Mesenchymal stem cell (in vitro differentiated cells and primary cell): ENCODE measurements around the gene MYOG.

ENCODE experiments used
- DNase-seq: peaks from one replicate; pipeline ENCODE4 v3.0.0-alpha.2; 2013
- H2AFZ ChIP-seq: one replicate; pipeline ENCODE4 v1.6.1; 2013; ENCODE audit warnings: low read depth, mild to moderate bottlenecking, control low read depth, inconsistent platforms, low read length, moderate library complexity
- H2AK5ac ChIP-seq: 2 replicates; pipeline ENCODE4 v1.6.1; 2013; ENCODE audit warnings: low read length, moderate library complexity, mild to moderate bottlenecking, inconsistent platforms; ENCODE audit not compliant: severe bottlenecking
- H2BK120ac ChIP-seq: one replicate; pipeline ENCODE4 v1.6.1; 2013; ENCODE audit warnings: low read depth, mild to moderate bottlenecking, inconsistent platforms, low read length, moderate library complexity
- H2BK12ac ChIP-seq, 2 experiments: one replicate each; pipeline ENCODE4 v1.6.1; 2013; ENCODE audit warnings: inconsistent platforms in 2 of 2, low read length in 2 of 2, mild to moderate bottlenecking in 2 of 2, moderate library complexity in 2 of 2, control low read depth in 1 of 2
- H2BK15ac ChIP-seq: one replicate; pipeline ENCODE4 v1.6.1; 2013; ENCODE audit warnings: mild to moderate bottlenecking, low read depth, inconsistent platforms; ENCODE audit not compliant: poor library complexity, severe bottlenecking
- H2BK5ac ChIP-seq: 2 replicates; pipeline ENCODE4 v1.6.1; 2013; ENCODE audit warnings: low read depth, mild to moderate bottlenecking, low read length, control low read depth, inconsistent platforms; ENCODE audit not compliant: poor library complexity, severe bottlenecking
- H3K14ac ChIP-seq, 2 experiments: one replicate each; pipeline ENCODE4 v1.6.1; 2013; ENCODE audit warnings: inconsistent platforms in 2 of 2, low read length in 2 of 2, control low read depth in 1 of 2, mild to moderate bottlenecking in 1 of 2, moderate library complexity in 1 of 2
- H3K18ac ChIP-seq, 2 experiments: one replicate each; pipeline ENCODE4 v1.6.1; 2013; ENCODE audit warnings: inconsistent platforms in 2 of 2, low read length in 2 of 2, control low read depth in 1 of 2, low read depth in 1 of 2, mild to moderate bottlenecking in 1 of 2
- H3K23ac ChIP-seq, 2 experiments: one replicate each; pipeline ENCODE4 v1.6.1; 2013; ENCODE audit warnings: inconsistent platforms in 2 of 2, low read length in 2 of 2, mild to moderate bottlenecking in 2 of 2, moderate library complexity in 2 of 2, control low read depth in 1 of 2
- H3K27ac ChIP-seq: 2 replicates; pipeline ENCODE4 v1.5.1; 2013; ENCODE audit warnings: mild to moderate bottlenecking, moderate library complexity, low read length, control low read depth, inconsistent platforms; ENCODE audit not compliant: poor library complexity, severe bottlenecking
- H3K27me3 ChIP-seq, 2 experiments: 2 replicates each; pipeline versions ENCODE4 v1.6.1 to v1.7.0; 2013; ENCODE audit warnings: low read length in 2 of 2, mild to moderate bottlenecking in 2 of 2, moderate library complexity in 2 of 2, control low read depth in 1 of 2, inconsistent platforms in 1 of 2; ENCODE audit not compliant: control insufficient read depth in 1 of 2, insufficient read depth in 1 of 2
- H3K36me3 ChIP-seq, 2 experiments: 2 replicates each; pipeline versions ENCODE4 v1.6.1 to v1.7.0; 2013; ENCODE audit warnings: low read length in 2 of 2, control low read depth in 1 of 2, inconsistent platforms in 1 of 2, low read depth in 1 of 2, mild to moderate bottlenecking in 1 of 2; ENCODE audit not compliant: insufficient read depth in 2 of 2, control insufficient read depth in 1 of 2
- H3K4ac ChIP-seq, 2 experiments: one replicate each; pipeline ENCODE4 v1.6.1; 2013; ENCODE audit warnings: inconsistent platforms in 2 of 2, low read length in 2 of 2, mild to moderate bottlenecking in 2 of 2, moderate library complexity in 2 of 2, control low read depth in 1 of 2, low read depth in 1 of 2
- H3K4me1 ChIP-seq: 2 replicates; pipeline ENCODE4 v1.6.1; 2013; ENCODE audit warnings: low read depth, low read length, control low read depth; ENCODE audit not compliant: control insufficient read depth, insufficient read depth
- H3K4me2 ChIP-seq: 2 replicates; pipeline ENCODE4 v1.6.1; 2013; ENCODE audit warnings: low read length, mild to moderate bottlenecking, inconsistent platforms; ENCODE audit not compliant: poor library complexity, severe bottlenecking
- H3K4me3 ChIP-seq, 2 experiments: 2 replicates each; pipeline versions ENCODE4 v1.5.1 to v1.7.0; 2013; ENCODE audit warnings: low read length in 2 of 2, mild to moderate bottlenecking in 2 of 2, control low read depth in 1 of 2, low read depth in 1 of 2; ENCODE audit not compliant: insufficient read depth in 1 of 2
- H3K79me1 ChIP-seq: replicated peaks from 2 replicates; pipeline ENCODE4 v1.6.1; 2013; ENCODE audit warnings: mild to moderate bottlenecking, control low read depth, low read length, inconsistent platforms; ENCODE audit not compliant: poor library complexity, severe bottlenecking
- H3K9ac ChIP-seq: 2 replicates; pipeline ENCODE4 v1.7.0; 2013; ENCODE audit warnings: mild to moderate bottlenecking, low read length, moderate library complexity
- H3K9me3 ChIP-seq: 2 replicates; pipeline ENCODE4 v1.7.0; 2013; ENCODE audit warnings: mild to moderate bottlenecking, low read length; ENCODE audit not compliant: control insufficient read depth
- H4K8ac ChIP-seq: one replicate; pipeline ENCODE4 v1.6.1; 2013; ENCODE audit warnings: inconsistent platforms, mild to moderate bottlenecking, low read length, moderate library complexity
- H4K91ac ChIP-seq: one replicate; pipeline ENCODE4 v1.6.1; 2013; ENCODE audit warnings: mild to moderate bottlenecking, low read length, inconsistent platforms
- WGBS: methylation state at CpG from one replicate; pipeline ENCODE4 v1.1.7; 2013; ENCODE audit warnings: mixed read lengths; 5-methylcytosine and 5-hydroxymethylcytosine counted together

Gene MYOG

DNA sequence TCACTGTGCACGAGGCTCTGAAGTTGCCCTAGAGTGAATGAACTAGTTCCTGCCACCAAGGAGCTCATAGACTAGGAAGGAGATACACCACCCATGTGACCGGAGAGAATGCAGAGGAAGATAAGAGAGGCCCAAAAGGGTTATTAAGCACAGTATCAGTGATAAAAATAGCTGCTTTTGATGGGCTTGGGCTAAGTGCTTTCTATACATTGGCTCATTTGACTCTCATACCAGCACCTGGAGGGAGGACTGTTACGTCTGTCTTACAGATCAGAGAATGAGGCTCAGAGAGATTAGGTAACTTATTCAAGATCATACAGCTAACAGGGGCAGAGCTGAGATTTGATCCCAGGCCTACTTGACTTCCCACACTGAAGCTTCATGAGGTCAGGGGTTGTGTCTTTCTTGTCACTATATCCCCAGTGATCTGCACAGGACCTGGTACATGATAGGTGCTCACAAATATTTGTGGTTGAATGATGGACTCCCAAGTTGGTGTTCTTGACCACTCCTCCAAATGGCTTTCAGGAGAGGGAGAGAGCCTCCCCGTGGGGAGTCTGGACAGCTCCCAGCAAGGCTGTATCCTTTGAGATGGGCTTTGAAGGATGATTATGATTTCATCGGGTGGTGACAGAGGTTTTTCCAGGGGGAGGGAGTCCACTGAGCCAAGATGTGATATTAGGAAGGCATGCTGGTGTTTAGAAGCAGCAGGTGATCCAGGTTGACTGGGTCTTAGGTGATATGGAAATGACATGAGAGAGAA is 45.1 kb downstream of the MYOG start:
- H3K9me3 ChIP-seq = no peaks in the 10 kb centered on the region
- H4K91ac ChIP-seq = no peak overlapping the region
- no peak overlapping the region for H3K18ac ChIP-seq
- peaks cover 19% of the 10 kb centered on the region for H3K4me1 ChIP-seq
- no peak overlapping the region for H2AFZ ChIP-seq
- no peak overlapping the region for H3K4ac ChIP-seq
- H3K4me3 ChIP-seq = no peak overlapping the region
- H3K27ac ChIP-seq = no peak overlapping the region
- H2AK5ac ChIP-seq = no peak overlapping the region
- no peak overlapping the region for H3K23ac ChIP-seq
- H3K36me3 ChIP-seq = peaks cover 0 to 35% of the 10 kb centered on the region in 2 experiments
- no peak overlapping the region for H4K8ac ChIP-seq
- peak overlapping the region in 1 of 2 experiments; percentile 21 for H3K14ac ChIP-seq
- H3K9ac ChIP-seq = no peak overlapping the region
- H3K4me2 ChIP-seq = no peak overlapping the region
- H3K27me3 ChIP-seq = peaks cover 6 to 55% of the 10 kb centered on the region in 2 experiments
- H2BK12ac ChIP-seq = no peak overlapping the region
- H3K79me1 ChIP-seq = no peaks in the 10 kb centered on the region
- DNase-seq = no peak
- no peak overlapping the region for H2BK5ac ChIP-seq
- no peak overlapping the region for H2BK15ac ChIP-seq
- 71% methylated on average over 5 of the region's 5 CpGs for WGBS
- H2BK120ac ChIP-seq = no peak overlapping the region

DNA sequence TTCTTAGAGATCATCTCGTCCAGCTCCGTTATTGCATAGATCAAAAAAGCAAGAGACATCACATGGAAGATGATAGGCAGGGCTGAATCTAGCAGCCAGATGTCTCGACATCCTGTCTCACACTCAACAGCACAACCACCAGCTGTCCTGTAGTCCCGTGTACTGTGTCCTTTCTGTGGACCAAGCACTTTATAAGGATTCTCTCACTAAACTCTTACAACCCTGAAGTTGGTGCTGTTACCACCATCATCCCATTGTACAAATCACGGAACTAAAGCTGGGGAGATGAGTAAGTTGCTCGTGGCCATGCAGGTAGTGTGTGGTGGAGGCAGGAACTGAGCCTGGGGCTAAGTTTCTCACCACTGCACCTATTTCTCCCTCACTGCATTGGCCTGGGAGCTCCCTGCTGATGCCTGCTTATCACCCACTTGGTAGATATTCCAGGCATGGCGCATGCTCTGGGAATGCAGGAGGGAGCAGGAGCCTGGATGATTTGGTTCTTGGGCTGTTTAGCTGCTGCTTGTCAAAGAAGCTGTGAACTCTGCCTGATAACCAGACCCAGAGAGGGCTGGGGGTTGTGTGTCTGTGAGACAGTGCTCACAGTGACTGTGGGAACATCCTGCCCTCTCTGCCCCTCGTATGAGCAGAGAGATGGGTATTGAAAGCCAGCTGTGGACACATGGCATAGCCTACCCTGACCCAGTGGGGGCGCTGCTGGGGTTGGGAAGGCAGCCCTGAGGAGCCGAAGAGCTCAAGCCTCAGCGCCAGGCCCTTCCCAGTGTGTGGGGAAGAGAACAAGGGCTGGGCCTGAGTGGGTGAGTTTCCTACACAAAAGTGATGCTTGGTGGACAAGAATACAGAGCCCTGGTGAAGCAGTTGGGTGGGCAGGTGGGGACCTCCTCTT is 46.0 kb downstream of the MYOG start:
- no peak overlapping the region for H2BK12ac ChIP-seq
- H3K4me1 ChIP-seq = peaks cover 19% of the 10 kb centered on the region
- 45% methylated on average over 11 of the region's 11 CpGs for WGBS

DNA sequence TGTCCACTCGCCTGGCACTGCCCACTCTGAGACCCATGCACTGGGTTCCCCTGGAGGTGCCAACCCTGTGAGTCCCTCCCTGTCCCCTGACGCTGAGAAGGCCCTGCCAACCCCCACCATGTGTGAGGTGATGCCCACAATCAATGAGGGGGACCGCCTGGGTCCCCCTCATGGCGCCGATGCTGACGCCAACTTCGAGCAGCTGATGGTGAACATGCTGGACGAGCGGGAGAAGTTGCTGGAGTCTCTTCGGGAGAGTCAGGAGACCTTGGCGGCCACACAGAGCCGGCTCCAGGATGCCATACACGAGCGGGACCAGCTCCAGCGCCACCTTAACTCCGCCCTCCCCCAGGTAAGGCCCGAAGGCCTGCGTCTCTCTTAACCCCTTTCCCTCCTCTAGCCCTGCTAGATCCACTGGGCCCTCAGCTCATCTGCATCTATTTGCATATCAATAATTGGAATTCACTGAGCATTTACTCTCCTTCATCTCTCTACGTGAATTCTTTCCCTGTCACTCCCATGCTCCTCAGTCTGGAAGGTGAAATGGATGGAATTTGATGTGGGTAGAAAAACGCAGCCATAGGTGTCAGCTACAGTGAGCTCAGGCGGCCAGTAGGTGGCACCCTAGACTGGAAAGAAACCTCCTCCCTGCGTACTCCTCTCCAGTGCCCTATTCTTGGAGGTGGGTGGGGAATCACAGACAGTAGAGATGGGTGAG is 46.8 kb downstream of the MYOG start:
- H3K23ac ChIP-seq = no peak overlapping the region
- WGBS = 60% methylated on average over 18 of the region's 22 CpGs

More for the DNA sequence above, 46.0 kb downstream of the MYOG start:
- Histone ChIP-seq H3K27me3 (peaks cover 5 to 56% of the 10 kb centered on the region in 2 experiments), H3K4me2 (no peak overlapping the region), H2BK15ac (no peak overlapping the region), H3K27ac (no peak overlapping the region), H3K18ac (no peak overlapping the region), H3K4ac (no peak overlapping the region), H3K9me3 (no peaks in the 10 kb centered on the region), H3K23ac (no peak overlapping the region), H3K14ac (peak overlapping the region in 1 of 2 experiments; percentile 21), H2BK120ac (no peak overlapping the region), H4K91ac (no peak overlapping the region), H3K4me3 (no peak overlapping the region), H3K36me3 (peaks cover 0 to 29% of the 10 kb centered on the region in 2 experiments), H2AFZ (no peak overlapping the region), H2BK5ac (no peak overlapping the region), H3K79me1 (no peaks in the 10 kb centered on the region), H2AK5ac (no peak overlapping the region), H3K9ac (no peak overlapping the region), H4K8ac (no peak overlapping the region)
- peak; percentile 32 for DNase-seq

More for the DNA sequence above, 46.8 kb downstream of the MYOG start:
- no peak overlapping the region for H4K91ac ChIP-seq
- no peak overlapping the region for H2BK120ac ChIP-seq
- H3K27me3 ChIP-seq = peaks cover 0 to 62% of the 10 kb centered on the region in 2 experiments
- H3K4ac ChIP-seq = no peak overlapping the region
- no peak overlapping the region for H3K18ac ChIP-seq
- no peak overlapping the region for H2BK5ac ChIP-seq
- H2BK15ac ChIP-seq = no peak overlapping the region
- no peaks in the 10 kb centered on the region for H3K79me1 ChIP-seq
- no peaks in the 10 kb centered on the region for H3K9me3 ChIP-seq
- no peak overlapping the region for H3K4me2 ChIP-seq
- H2AK5ac ChIP-seq = no peak overlapping the region
- no peak overlapping the region for H2BK12ac ChIP-seq
- DNase-seq = peak; percentile 73
- peaks cover 0 to 21% of the 10 kb centered on the region in 2 experiments for H3K36me3 ChIP-seq
- no peak overlapping the region for H3K14ac ChIP-seq
- H3K4me1 ChIP-seq = peaks cover 19% of the 10 kb centered on the region
- H4K8ac ChIP-seq = no peak overlapping the region
- no peak overlapping the region for H3K27ac ChIP-seq
- H2AFZ ChIP-seq = no peak overlapping the region
- H3K4me3 ChIP-seq = no peak overlapping the region
- peak overlapping the region; percentile 42 for H3K9ac ChIP-seq
